ENCODE results near the gene MAPK8IP2. TPM values are rescaled to one million over a fixed set of nuclear protein-coding genes. Genes with fewer than 3 reads are reported as not detected.

MAPK8IP2 gene
- total RNA-seq, 1 donor from 2014 or later = not detected

- Histone ChIP-seq H3K27me3 (no peaks in the 10 kb centered on the region), H3K9me3 (no peaks in the 10 kb centered on the region), H3K4me1 (peaks cover 0 to 11% of the 10 kb centered on the region in 2 donors), H3K27ac (no peak overlapping the region), H3K4me3 (no peak overlapping the region), H3K36me3 (no peaks in the 10 kb centered on the region)
- intact Hi-C loops (cut with DNase I) = no loop called here
- DNase-seq (ENCODE audit: low spot score in 2 of 2) = no peak
- TF ChIP-seq, protein P1, sequence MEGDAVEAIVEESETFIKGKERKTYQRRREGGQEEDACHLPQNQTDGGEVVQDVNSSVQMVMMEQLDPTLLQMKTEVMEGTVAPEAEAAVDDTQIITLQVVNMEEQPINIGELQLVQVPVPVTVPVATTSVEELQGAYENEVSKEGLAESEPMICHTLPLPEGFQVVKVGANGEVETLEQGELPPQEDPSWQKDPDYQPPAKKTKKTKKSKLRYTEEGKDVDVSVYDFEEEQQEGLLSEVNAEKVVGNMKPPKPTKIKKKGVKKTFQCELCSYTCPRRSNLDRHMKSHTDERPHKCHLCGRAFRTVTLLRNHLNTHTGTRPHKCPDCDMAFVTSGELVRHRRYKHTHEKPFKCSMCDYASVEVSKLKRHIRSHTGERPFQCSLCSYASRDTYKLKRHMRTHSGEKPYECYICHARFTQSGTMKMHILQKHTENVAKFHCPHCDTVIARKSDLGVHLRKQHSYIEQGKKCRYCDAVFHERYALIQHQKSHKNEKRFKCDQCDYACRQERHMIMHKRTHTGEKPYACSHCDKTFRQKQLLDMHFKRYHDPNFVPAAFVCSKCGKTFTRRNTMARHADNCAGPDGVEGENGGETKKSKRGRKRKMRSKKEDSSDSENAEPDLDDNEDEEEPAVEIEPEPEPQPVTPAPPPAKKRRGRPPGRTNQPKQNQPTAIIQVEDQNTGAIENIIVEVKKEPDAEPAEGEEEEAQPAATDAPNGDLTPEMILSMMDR (IDR thresholded peaks at IDR 0.05) = no peak
Observed at GRCh38 chr22:50622723-50623327, 22.2 kb downstream of the MAPK8IP2 start.

DNA sequence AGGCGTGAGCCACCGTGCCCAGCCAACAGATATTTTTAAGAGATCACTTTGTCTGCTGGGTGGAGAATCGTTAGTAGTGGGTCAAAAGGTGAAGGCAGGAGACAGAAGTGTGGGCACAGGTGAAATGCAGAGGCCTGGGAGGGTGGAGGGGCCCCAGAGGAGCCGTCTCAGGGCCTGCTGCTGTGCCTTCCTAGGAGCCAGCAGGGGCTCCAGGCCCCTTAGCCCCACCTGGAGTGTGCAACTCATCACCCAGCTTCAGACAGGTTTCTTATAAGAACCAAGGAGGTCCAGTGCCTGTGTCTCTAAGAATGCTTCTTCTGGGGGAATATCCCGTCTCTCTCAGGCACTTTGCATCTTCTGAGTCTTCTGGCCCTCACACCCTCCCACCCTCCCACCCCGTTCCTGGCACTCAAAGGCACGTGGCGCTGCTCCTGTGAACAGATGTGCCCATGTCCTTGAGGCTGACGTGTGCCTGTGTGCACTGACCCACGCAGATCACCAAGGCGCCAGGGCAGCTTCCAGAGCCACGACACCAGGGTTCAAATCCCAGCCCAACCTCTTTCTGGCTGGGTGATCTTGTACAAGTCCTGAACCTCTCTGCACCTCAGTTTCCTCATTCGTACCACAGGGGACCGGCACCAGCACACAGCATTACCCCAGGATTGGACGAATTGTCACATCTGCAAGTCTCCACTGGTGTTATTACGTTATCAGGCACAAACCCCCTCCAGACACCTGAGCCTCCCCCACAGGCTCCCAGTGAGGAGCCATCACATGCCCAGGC, 23.9 kb downstream of the MAPK8IP2 start:
- intact Hi-C loops (cut with DNase I) = loop anchor here (5.0 kb wide), 3 partner anchors 97 to 772 kb away; partner anchors contain the start of genes SCO2 and ZBED4
- no peaks in the 10 kb centered on the region for H3K36me3 ChIP-seq
- H3K4me3 ChIP-seq = no peak overlapping the region
- peak in 1 of 2 donors; percentile 56 for DNase-seq (ENCODE audit: low spot score in 2 of 2)
- H3K4me1 ChIP-seq = peaks cover 4 to 15% of the 10 kb centered on the region in 2 donors
- H3K9me3 ChIP-seq = no peaks in the 10 kb centered on the region
- TF ChIP-seq, protein P1 (IDR thresholded peaks at IDR 0.05) = no peak
- no peaks in the 10 kb centered on the region for H3K27me3 ChIP-seq
- H3K27ac ChIP-seq = no peak overlapping the region

DNA sequence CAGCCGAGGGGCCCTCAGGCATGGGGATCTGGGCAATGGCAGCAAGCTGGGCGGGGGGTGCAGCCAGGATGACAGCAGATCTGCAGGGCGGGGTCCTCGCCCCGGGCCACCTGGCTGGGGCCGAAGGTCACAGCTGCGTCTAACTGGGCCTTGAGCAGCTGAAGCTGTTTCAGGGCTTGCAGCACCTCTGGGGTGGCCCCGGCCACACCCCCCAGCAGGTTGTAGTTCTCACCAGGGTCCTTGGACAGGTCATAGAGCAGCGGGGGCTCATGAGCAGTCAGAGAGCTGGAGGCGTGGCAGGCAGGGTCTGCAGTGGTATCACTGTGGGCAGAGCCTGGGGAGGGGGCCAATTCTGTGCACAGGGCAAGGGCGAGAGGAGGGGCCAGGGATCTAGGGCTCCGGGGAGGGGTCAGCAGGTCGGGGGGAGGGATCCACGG, 24.6 kb downstream of the MAPK8IP2 start:
- DNase-seq (ENCODE audit: low spot score in 2 of 2) = peak in 1 of 2 donors; percentile 60
- H3K4me1 ChIP-seq = peaks cover 4 to 15% of the 10 kb centered on the region in 2 donors
- intact Hi-C loops (cut with DNase I) = loop anchor here (5.0 kb wide), 3 partner anchors 98 to 773 kb away; partner anchors contain the start of genes SCO2 and ZBED4
- H3K36me3 ChIP-seq = no peaks in the 10 kb centered on the region
- H3K27ac ChIP-seq = no peak overlapping the region
- TF ChIP-seq, protein P1 (IDR thresholded peaks at IDR 0.05) = no peak
- no peaks in the 10 kb centered on the region for H3K9me3 ChIP-seq
- H3K4me3 ChIP-seq = no peak overlapping the region
- no peaks in the 10 kb centered on the region for H3K27me3 ChIP-seq

GRCh38 chr22:50625568-50626313, 25.1 kb downstream of the MAPK8IP2 start:
- Histone ChIP-seq H3K27me3 (no peaks in the 10 kb centered on the region), H3K4me3 (no peak overlapping the region), H3K9me3 (no peaks in the 10 kb centered on the region), H3K36me3 (no peaks in the 10 kb centered on the region), H3K27ac (no peak overlapping the region), H3K4me1 (peaks cover 4 to 15% of the 10 kb centered on the region in 2 donors)
- no peak for DNase-seq (ENCODE audit: low spot score in 2 of 2)
- intact Hi-C loops (cut with DNase I) = loop anchor here (5.0 kb wide), 3 partner anchors 98 to 773 kb away; partner anchors contain the start of genes SCO2 and ZBED4
- TF ChIP-seq, protein P1 (IDR thresholded peaks at IDR 0.05) = no peak

GRCh38 chr22:50626314-50626849, 25.8 kb downstream of the MAPK8IP2 start:
- TF ChIP-seq, protein P1 (IDR thresholded peaks at IDR 0.05) = no peak
- intact Hi-C loops (cut with DNase I) = loop anchor here (5.0 kb wide), 3 partner anchors 99 to 774 kb away; partner anchors contain the start of genes SCO2 and ZBED4
- no peaks in the 10 kb centered on the region for H3K36me3 ChIP-seq
- H3K27me3 ChIP-seq = no peaks in the 10 kb centered on the region
- peaks cover 4 to 15% of the 10 kb centered on the region in 2 donors for H3K4me1 ChIP-seq
- H3K27ac ChIP-seq = no peak overlapping the region
- DNase-seq (ENCODE audit: low spot score in 2 of 2) = no peak
- no peak overlapping the region for H3K4me3 ChIP-seq
- H3K9me3 ChIP-seq = no peaks in the 10 kb centered on the region

Measured in ascending aorta (tissue), 2 donors.